Measurements from ENCODE around the gene DBNDD1.

DNA sequence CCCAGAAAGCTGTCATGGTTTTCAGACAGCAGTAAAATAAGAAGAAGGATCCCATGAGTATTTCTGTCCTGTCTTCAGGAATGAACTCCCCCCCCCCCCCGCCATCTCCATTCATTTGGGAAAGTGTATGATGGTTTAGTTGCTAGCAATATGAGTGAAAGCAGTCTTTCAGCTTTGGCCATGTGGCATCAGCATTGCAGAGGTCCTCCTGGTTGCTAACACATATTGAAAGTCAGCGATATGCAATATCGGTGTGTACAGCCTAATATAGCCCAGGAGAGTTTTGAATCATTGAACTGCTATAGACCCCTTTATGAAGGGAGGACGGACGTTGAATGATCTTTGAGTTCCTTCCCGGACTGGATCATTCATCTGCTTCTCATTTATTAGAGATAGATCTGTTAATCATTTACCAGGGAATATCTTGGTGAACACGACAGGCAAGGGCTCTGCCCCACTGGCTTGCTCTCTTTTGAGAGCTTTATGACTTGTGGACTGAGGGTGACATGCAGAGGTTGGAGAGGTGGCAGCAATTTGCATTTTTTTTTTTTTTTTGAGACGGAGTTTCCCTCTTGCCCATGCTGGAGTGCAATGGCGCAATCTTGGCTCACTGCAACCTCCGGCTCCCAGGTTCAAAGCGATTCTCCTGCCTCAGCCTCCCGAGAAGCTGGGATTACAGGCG is 45.5 kb downstream of the DBNDD1 start:
- no peak for TF ChIP-seq POU2F2 (IDR thresholded peaks at IDR 0.05; ENCODE audit: low read depth, low read length)
- no peak for TF ChIP-seq TAF1 (IDR thresholded peaks at IDR 0.05; ENCODE audit: low read depth, low read length)
- TF ChIP-seq PAX5 (IDR thresholded peaks at IDR 0.05; ENCODE audit: insufficient read depth, low read length, severe bottlenecking), result no peak
- no peak for TF ChIP-seq SPI1 (IDR thresholded peaks at IDR 0.05; ENCODE audit: low read depth, low read length)
